Measurements from ENCODE around the gene MFAP2. TPM values are rescaled to one million over a fixed set of nuclear protein-coding genes. Genes with fewer than 3 reads are reported as not detected.
A peak's percentile ranks its signal among the peaks of the same experiment; 100 is the strongest.

Gene MFAP2
- total and polyA plus RNA-seq, 7 donors, result 0.40 to 4.0 (median 0.67) TPM

DNA sequence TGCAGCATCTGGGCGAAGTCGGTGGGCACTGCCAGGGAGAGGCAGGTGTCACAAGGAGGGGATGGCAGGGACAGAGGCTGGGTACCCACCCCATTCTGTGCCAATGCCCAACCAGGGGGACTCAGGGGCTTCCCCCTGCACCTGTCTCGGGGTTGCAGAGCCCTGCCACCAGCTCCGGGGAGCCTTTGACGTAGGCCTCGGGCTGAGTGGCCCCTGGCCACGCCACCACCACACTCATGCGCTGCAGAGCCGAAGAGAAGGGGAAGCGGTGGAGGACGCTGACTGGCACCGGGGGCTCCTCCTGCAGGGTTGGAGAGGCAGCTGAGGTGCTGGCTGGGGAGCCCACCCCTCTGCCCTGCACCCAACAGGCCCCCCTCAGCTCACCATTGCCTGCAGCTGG lies 11.7 kb upstream of the MFAP2 start:
- Histone ChIP-seq H3K27ac (no peak overlapping the region), H3K9me3 (no peaks in the 10 kb centered on the region), H3K4me1 (no peaks in the 10 kb centered on the region), H3K27me3 (ENCODE audit: insufficient read depth in 3 of 3, low read length in 2 of 3) (no peaks in the 10 kb centered on the region), H3K4me3 (no peak overlapping the region), H3K36me3 (ENCODE audit: insufficient read depth in 1 of 2, low read depth in 1 of 2) (peaks cover 0 to 80% of the 10 kb centered on the region in 2 donors)
- peak in 1 of 4 donors; percentile 14 for ATAC-seq
- DNase-seq, result no peak
- intact Hi-C loops (cut with DNase I), result no loop called here
- TF ChIP-seq, protein P1, sequence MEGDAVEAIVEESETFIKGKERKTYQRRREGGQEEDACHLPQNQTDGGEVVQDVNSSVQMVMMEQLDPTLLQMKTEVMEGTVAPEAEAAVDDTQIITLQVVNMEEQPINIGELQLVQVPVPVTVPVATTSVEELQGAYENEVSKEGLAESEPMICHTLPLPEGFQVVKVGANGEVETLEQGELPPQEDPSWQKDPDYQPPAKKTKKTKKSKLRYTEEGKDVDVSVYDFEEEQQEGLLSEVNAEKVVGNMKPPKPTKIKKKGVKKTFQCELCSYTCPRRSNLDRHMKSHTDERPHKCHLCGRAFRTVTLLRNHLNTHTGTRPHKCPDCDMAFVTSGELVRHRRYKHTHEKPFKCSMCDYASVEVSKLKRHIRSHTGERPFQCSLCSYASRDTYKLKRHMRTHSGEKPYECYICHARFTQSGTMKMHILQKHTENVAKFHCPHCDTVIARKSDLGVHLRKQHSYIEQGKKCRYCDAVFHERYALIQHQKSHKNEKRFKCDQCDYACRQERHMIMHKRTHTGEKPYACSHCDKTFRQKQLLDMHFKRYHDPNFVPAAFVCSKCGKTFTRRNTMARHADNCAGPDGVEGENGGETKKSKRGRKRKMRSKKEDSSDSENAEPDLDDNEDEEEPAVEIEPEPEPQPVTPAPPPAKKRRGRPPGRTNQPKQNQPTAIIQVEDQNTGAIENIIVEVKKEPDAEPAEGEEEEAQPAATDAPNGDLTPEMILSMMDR (IDR thresholded peaks at IDR 0.05), result no peak
- 87 to 92% (median 90%) methylated on average over 12 of the region's 12 CpGs for WGBS, 3 donors

DNA sequence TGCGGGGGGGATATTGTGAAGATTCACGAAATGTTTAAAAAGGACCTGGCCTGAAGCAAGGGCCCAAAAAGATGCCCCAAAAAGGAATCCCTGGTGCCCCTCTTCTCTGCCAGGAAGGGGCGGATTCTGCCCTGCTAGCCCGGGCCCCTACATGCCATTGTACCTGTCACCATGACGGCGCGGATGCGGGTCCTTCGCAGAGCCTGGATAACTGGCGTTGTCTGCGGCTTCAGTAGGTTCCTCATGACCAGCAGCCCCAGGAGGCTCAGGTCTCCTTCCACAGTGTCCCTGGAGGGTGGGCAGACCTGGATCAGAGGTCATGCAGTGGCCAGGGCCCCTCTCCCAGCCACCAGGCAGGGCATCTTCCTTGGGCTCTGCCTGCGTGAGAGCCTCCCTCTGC lies 11.2 kb upstream of the MFAP2 start:
- TF ChIP-seq, protein P1 (IDR thresholded peaks at IDR 0.05), result no peak
- Histone ChIP-seq H3K9me3 (no peaks in the 10 kb centered on the region), H3K36me3 (ENCODE audit: insufficient read depth in 1 of 2, low read depth in 1 of 2) (peaks cover 0 to 80% of the 10 kb centered on the region in 2 donors), H3K27me3 (ENCODE audit: insufficient read depth in 3 of 3, low read length in 2 of 3) (no peaks in the 10 kb centered on the region), H3K4me1 (no peaks in the 10 kb centered on the region), H3K4me3 (no peak overlapping the region), H3K27ac (no peak overlapping the region)
- 97 to 98% (median 98%) methylated on average over 12 of the region's 12 CpGs for WGBS, 3 donors
- intact Hi-C loops (cut with DNase I), result no loop called here
- DNase-seq (no peak), ATAC-seq (no peak)

DNA sequence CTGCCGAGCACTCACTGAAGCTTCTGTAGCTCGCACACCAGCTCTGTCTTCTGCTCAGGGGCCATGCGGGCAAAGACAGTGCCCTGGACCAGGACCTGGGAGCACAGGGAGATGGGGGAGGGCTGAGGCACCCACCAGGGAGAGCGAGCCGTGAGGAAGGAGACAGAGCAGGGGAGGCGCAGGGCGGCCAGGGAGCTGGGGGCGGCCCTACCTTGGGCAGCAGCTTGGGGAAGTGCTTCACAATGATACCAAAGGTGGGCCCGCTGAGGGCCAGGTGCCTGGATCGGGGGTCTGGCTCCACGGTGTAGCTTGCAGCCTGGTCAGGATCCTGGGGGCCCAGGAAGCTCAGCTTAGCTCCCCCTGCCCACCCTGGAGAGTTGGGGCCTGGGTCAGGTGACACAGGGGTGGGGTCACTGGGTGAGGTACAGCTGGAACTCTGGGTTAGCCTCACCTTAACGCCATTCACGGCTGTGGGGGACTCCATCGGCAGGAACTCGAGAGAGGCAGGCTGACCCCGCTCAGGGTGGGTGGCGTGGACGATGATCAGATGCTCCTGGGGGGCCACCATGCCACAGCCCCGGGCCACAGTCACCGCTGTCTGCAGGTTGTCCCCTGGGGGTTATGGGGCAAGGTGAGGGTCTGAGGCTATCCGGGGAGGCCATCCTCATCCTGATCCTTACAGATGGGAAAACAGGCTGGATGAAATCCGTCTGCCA lies 9.4 kb upstream of the MFAP2 start:
- intact Hi-C loops (cut with DNase I), result no loop called here
- ATAC-seq (no peak), DNase-seq (no peak)
- H3K4me3 ChIP-seq, result no peak overlapping the region
- TF ChIP-seq, protein P1 (IDR thresholded peaks at IDR 0.05), result no peak
- H3K27me3 ChIP-seq (ENCODE audit: insufficient read depth in 3 of 3, low read length in 2 of 3), result no peaks in the 10 kb centered on the region
- peaks cover 4 to 78% of the 10 kb centered on the region in 2 donors for H3K36me3 ChIP-seq (ENCODE audit: insufficient read depth in 1 of 2, low read depth in 1 of 2)
- WGBS, 3 donors, result 91 to 94% (median 92%) methylated on average over 22 of the region's 22 CpGs
- H3K4me1 ChIP-seq, result no peaks in the 10 kb centered on the region
- no peak overlapping the region for H3K27ac ChIP-seq
- H3K9me3 ChIP-seq, result no peaks in the 10 kb centered on the region

DNA sequence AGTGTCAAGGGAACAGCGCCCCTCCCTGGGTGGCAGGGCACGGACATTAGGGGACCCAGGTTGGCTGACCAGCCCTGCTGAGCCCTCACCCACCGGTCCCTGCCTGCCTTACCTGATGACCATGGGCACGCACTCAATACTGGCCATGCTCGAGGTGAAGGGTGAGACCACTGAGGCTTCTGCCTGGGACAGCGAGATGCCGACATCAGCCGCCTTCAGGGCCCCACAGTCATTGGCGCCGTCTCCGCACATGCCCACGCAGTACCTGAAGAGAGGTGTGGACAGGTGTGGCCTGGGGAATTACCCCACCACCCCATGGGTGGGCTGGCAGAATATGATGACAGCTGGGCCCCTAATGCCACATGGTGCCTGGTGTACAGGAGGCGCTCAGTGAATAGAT lies 7.8 kb upstream of the MFAP2 start:
- WGBS, 3 donors, result 91 to 95% (median 93%) methylated on average over 13 of the region's 13 CpGs
- H3K36me3 ChIP-seq (ENCODE audit: insufficient read depth in 1 of 2, low read depth in 1 of 2), result peaks cover 4 to 70% of the 10 kb centered on the region in 2 donors
- H3K4me3 ChIP-seq, result no peak overlapping the region
- TF ChIP-seq, protein P1 (IDR thresholded peaks at IDR 0.05), result no peak
- peaks cover 0 to 1% (median 0%) of the 10 kb centered on the region in 3 donors for H3K27me3 ChIP-seq (ENCODE audit: insufficient read depth in 3 of 3, low read length in 2 of 3)
- DNase-seq (no peak), ATAC-seq (no peak)
- intact Hi-C loops (cut with DNase I), result no loop called here
- H3K27ac ChIP-seq, result no peak overlapping the region
- H3K9me3 ChIP-seq, result no peaks in the 10 kb centered on the region
- no peaks in the 10 kb centered on the region for H3K4me1 ChIP-seq

DNA sequence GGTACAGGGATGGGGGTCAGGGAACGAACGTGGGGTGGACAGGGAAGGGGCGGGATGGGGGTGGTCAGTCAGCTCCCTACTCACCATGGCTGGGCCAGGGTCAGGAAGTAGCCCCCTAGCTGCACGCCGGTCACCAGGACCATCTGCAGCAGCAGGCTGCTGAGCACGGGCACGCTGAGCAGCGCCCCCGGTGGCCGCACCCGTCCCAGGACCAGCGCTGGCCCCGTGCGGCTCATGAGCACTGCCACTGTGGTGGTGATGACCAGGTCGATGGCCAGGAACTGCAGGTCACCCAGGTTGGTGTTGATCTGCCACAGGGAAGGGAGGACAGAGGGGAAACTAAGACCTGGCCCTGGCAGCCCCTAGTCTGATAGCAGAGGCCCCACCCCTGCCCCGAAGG lies 6.5 kb upstream of the MFAP2 start:
- Histone ChIP-seq H3K4me3 (no peak overlapping the region), H3K27me3 (ENCODE audit: insufficient read depth in 3 of 3, low read length in 2 of 3) (peaks cover 0 to 3% (median 0%) of the 10 kb centered on the region in 3 donors), H3K36me3 (ENCODE audit: insufficient read depth in 1 of 2, low read depth in 1 of 2) (peaks cover 4 to 62% of the 10 kb centered on the region in 2 donors), H3K4me1 (no peaks in the 10 kb centered on the region), H3K27ac (no peak overlapping the region), H3K9me3 (no peaks in the 10 kb centered on the region)
- WGBS, 3 donors, result 75 to 80% (median 80%) methylated on average over 16 of the region's 16 CpGs
- intact Hi-C loops (cut with DNase I), result no loop called here
- ATAC-seq, result no peak
- no peak for DNase-seq
- TF ChIP-seq, protein P1 (IDR thresholded peaks at IDR 0.05), result no peak
